Mesenchymal stem cell (in vitro differentiated cells and primary cell): Measurements from ENCODE around the gene LRRC56.
A peak's percentile ranks its signal among the peaks of the same experiment; 100 is the strongest.

Experiments used
- DNase-seq: peaks from one replicate; pipeline ENCODE4 v3.0.0-alpha.2; 2013
- H2AFZ ChIP-seq: one replicate; pipeline ENCODE4 v1.6.1; 2013; ENCODE audit warnings: low read depth, mild to moderate bottlenecking, control low read depth, inconsistent platforms, low read length, moderate library complexity
- H2AK5ac ChIP-seq: 2 replicates; pipeline ENCODE4 v1.6.1; 2013; ENCODE audit warnings: low read length, moderate library complexity, mild to moderate bottlenecking, inconsistent platforms; ENCODE audit not compliant: severe bottlenecking
- H2BK120ac ChIP-seq: one replicate; pipeline ENCODE4 v1.6.1; 2013; ENCODE audit warnings: low read depth, mild to moderate bottlenecking, inconsistent platforms, low read length, moderate library complexity
- H2BK12ac ChIP-seq, 2 experiments: one replicate each; pipeline ENCODE4 v1.6.1; 2013; ENCODE audit warnings: inconsistent platforms in 2 of 2, low read length in 2 of 2, mild to moderate bottlenecking in 2 of 2, moderate library complexity in 2 of 2, control low read depth in 1 of 2
- H2BK15ac ChIP-seq: one replicate; pipeline ENCODE4 v1.6.1; 2013; ENCODE audit warnings: mild to moderate bottlenecking, low read depth, inconsistent platforms; ENCODE audit not compliant: poor library complexity, severe bottlenecking
- H2BK5ac ChIP-seq: 2 replicates; pipeline ENCODE4 v1.6.1; 2013; ENCODE audit warnings: low read depth, mild to moderate bottlenecking, low read length, control low read depth, inconsistent platforms; ENCODE audit not compliant: poor library complexity, severe bottlenecking
- H3K14ac ChIP-seq, 2 experiments: one replicate each; pipeline ENCODE4 v1.6.1; 2013; ENCODE audit warnings: inconsistent platforms in 2 of 2, low read length in 2 of 2, control low read depth in 1 of 2, mild to moderate bottlenecking in 1 of 2, moderate library complexity in 1 of 2
- H3K18ac ChIP-seq, 2 experiments: one replicate each; pipeline ENCODE4 v1.6.1; 2013; ENCODE audit warnings: inconsistent platforms in 2 of 2, low read length in 2 of 2, control low read depth in 1 of 2, low read depth in 1 of 2, mild to moderate bottlenecking in 1 of 2
- H3K23ac ChIP-seq, 2 experiments: one replicate each; pipeline ENCODE4 v1.6.1; 2013; ENCODE audit warnings: inconsistent platforms in 2 of 2, low read length in 2 of 2, mild to moderate bottlenecking in 2 of 2, moderate library complexity in 2 of 2, control low read depth in 1 of 2
- H3K27ac ChIP-seq: 2 replicates; pipeline ENCODE4 v1.5.1; 2013; ENCODE audit warnings: mild to moderate bottlenecking, moderate library complexity, low read length, control low read depth, inconsistent platforms; ENCODE audit not compliant: poor library complexity, severe bottlenecking
- H3K27me3 ChIP-seq, 2 experiments: 2 replicates each; pipeline versions ENCODE4 v1.6.1 to v1.7.0; 2013; ENCODE audit warnings: low read length in 2 of 2, mild to moderate bottlenecking in 2 of 2, moderate library complexity in 2 of 2, control low read depth in 1 of 2, inconsistent platforms in 1 of 2; ENCODE audit not compliant: control insufficient read depth in 1 of 2, insufficient read depth in 1 of 2
- H3K36me3 ChIP-seq, 2 experiments: 2 replicates each; pipeline versions ENCODE4 v1.6.1 to v1.7.0; 2013; ENCODE audit warnings: low read length in 2 of 2, control low read depth in 1 of 2, inconsistent platforms in 1 of 2, low read depth in 1 of 2, mild to moderate bottlenecking in 1 of 2; ENCODE audit not compliant: insufficient read depth in 2 of 2, control insufficient read depth in 1 of 2
- H3K4ac ChIP-seq, 2 experiments: one replicate each; pipeline ENCODE4 v1.6.1; 2013; ENCODE audit warnings: inconsistent platforms in 2 of 2, low read length in 2 of 2, mild to moderate bottlenecking in 2 of 2, moderate library complexity in 2 of 2, control low read depth in 1 of 2, low read depth in 1 of 2
- H3K4me1 ChIP-seq: 2 replicates; pipeline ENCODE4 v1.6.1; 2013; ENCODE audit warnings: low read depth, low read length, control low read depth; ENCODE audit not compliant: control insufficient read depth, insufficient read depth
- H3K4me2 ChIP-seq: 2 replicates; pipeline ENCODE4 v1.6.1; 2013; ENCODE audit warnings: low read length, mild to moderate bottlenecking, inconsistent platforms; ENCODE audit not compliant: poor library complexity, severe bottlenecking
- H3K4me3 ChIP-seq, 2 experiments: 2 replicates each; pipeline versions ENCODE4 v1.5.1 to v1.7.0; 2013; ENCODE audit warnings: low read length in 2 of 2, mild to moderate bottlenecking in 2 of 2, control low read depth in 1 of 2, low read depth in 1 of 2; ENCODE audit not compliant: insufficient read depth in 1 of 2
- H3K79me1 ChIP-seq: replicated peaks from 2 replicates; pipeline ENCODE4 v1.6.1; 2013; ENCODE audit warnings: mild to moderate bottlenecking, control low read depth, low read length, inconsistent platforms; ENCODE audit not compliant: poor library complexity, severe bottlenecking
- H3K9ac ChIP-seq: 2 replicates; pipeline ENCODE4 v1.7.0; 2013; ENCODE audit warnings: mild to moderate bottlenecking, low read length, moderate library complexity
- H3K9me3 ChIP-seq: 2 replicates; pipeline ENCODE4 v1.7.0; 2013; ENCODE audit warnings: mild to moderate bottlenecking, low read length; ENCODE audit not compliant: control insufficient read depth
- H4K8ac ChIP-seq: one replicate; pipeline ENCODE4 v1.6.1; 2013; ENCODE audit warnings: inconsistent platforms, mild to moderate bottlenecking, low read length, moderate library complexity
- H4K91ac ChIP-seq: one replicate; pipeline ENCODE4 v1.6.1; 2013; ENCODE audit warnings: mild to moderate bottlenecking, low read length, inconsistent platforms
- WGBS: methylation state at CpG from one replicate; pipeline ENCODE4 v1.1.7; 2013; ENCODE audit warnings: mixed read lengths; 5-methylcytosine and 5-hydroxymethylcytosine counted together
- small RNA-seq: library from polyadenylated mRNA; stranded (forward); fragments of <200 nt; extraction: miRNeasy Mini kit (QIAGEN cat#:217004); gene quantifications from one replicate; pipeline ENCODE3, GENCODE V24; 2013; ENCODE audit warnings: low read depth

LRRC56 gene

DNA sequence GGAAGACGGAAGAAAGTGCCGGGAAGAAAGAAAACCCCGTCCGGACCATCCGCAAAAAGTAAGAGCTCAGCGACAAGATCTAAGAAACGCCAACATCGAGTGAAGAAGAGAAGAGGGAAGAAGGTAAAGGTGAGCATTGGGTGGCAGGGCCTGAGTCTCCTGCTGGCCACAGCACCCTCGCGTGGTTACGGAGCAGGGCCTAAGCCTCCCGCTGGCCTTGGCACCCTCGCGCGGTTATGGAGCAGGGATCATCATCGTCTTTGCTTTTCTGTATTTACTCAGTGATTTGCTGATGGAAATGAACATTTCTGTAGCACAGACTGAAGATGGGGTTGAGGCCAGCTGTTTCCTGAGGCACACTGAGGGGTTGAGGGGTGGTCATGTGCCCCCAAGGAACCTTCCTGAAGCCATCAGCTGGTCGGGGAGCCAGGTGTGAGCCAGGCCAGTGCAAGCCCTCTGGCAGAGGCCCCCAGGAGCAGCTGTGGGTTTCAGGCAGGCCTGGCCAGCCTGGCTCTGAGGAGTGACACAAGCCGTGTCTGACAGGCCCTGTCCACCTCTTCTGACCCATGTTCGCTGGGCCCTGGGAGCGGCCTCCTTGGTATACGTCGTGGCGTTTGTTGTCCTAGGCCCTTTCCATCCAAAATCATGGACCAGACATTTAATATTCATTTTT is 64.4 kb downstream of the LRRC56 start:
- H3K23ac ChIP-seq = no peak overlapping the region
- no peak for DNase-seq
- no peak overlapping the region for H3K18ac ChIP-seq
- no peak overlapping the region for H4K91ac ChIP-seq
- peaks cover 86 to 88% of the 10 kb centered on the region in 2 experiments for H3K36me3 ChIP-seq
- no peak overlapping the region for H3K4ac ChIP-seq
- H3K4me2 ChIP-seq = no peak overlapping the region
- peaks cover 4% of the 10 kb centered on the region for H3K4me1 ChIP-seq
- H2BK120ac ChIP-seq = no peak overlapping the region
- H2BK15ac ChIP-seq = no peak overlapping the region
- H3K4me3 ChIP-seq = no peak overlapping the region
- H3K27me3 ChIP-seq = no peaks in the 10 kb centered on the region
- no peak overlapping the region for H2AFZ ChIP-seq
- 97% methylated on average over 18 of the region's 23 CpGs for WGBS
- H2BK12ac ChIP-seq = no peak overlapping the region
- H3K9ac ChIP-seq = no peak overlapping the region
- H3K79me1 ChIP-seq = peaks cover 49% of the 10 kb centered on the region
- H3K9me3 ChIP-seq = no peaks in the 10 kb centered on the region
- no peak overlapping the region for H2AK5ac ChIP-seq
- H4K8ac ChIP-seq = no peak overlapping the region
- no peak overlapping the region for H3K14ac ChIP-seq
- no peak overlapping the region for H2BK5ac ChIP-seq
- no peak overlapping the region for H3K27ac ChIP-seq

DNA sequence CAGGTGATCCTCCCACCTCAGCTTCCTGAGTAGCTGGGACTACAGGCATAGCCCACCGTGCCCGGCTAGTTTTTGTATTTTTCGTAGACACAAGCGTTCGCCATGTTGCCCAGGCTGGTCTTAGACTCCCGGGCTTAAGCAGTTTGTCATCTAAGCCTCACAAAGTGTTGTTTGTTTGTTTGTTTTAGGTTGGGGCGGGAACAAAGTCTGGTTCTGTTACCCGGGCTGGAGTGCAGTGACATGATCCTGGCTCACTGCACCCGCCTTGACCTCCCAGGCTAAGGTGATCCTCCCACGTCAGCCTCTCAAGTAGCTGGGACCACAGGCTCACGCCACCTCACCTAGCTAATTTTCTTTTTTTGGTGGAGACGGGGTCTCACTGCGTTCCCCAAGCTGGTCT is 65.8 kb downstream of the LRRC56 start:
- H2AK5ac ChIP-seq = no peak overlapping the region
- H3K36me3 ChIP-seq = peaks cover 86 to 90% of the 10 kb centered on the region in 2 experiments
- DNase-seq = no peak
- no peak overlapping the region for H3K14ac ChIP-seq
- H3K27ac ChIP-seq = no peak overlapping the region
- H3K9ac ChIP-seq = no peak overlapping the region
- H3K4ac ChIP-seq = no peak overlapping the region
- 93% methylated on average over 13 of the region's 13 CpGs for WGBS
- no peak overlapping the region for H2BK12ac ChIP-seq
- H3K4me1 ChIP-seq = peaks cover 4% of the 10 kb centered on the region
- H4K91ac ChIP-seq = no peak overlapping the region
- no peaks in the 10 kb centered on the region for H3K9me3 ChIP-seq
- H2AFZ ChIP-seq = no peak overlapping the region
- H2BK15ac ChIP-seq = no peak overlapping the region
- H3K79me1 ChIP-seq = peaks cover 51% of the 10 kb centered on the region
- H3K27me3 ChIP-seq = no peaks in the 10 kb centered on the region
- H3K4me3 ChIP-seq = no peak overlapping the region
- no peak overlapping the region for H3K4me2 ChIP-seq
- H3K18ac ChIP-seq = no peak overlapping the region
- H2BK120ac ChIP-seq = no peak overlapping the region
- H3K23ac ChIP-seq = no peak overlapping the region
- H4K8ac ChIP-seq = no peak overlapping the region
- no peak overlapping the region for H2BK5ac ChIP-seq

Small RNA genes lying within 50 kb of the gene (small RNA-seq; reads per million reads assigned to genes)
- 704 reads per million, percentile 97 among the genes with 10 or more reads in this experiment for gene MIR210
